H9 (cell line): ENCODE data around the gene IRAK1. TPM values are rescaled to one million over a fixed set of nuclear protein-coding genes. Genes with fewer than 3 reads are reported as not detected.

ENCODE experiments used
- DNase-seq: peaks from one replicate; pipeline ENCODE4 v3.0.0-alpha.2; 2017
- H2AFZ ChIP-seq: one replicate; pipeline ENCODE4 v1.6.1; 2013; ENCODE audit warnings: mild to moderate bottlenecking, low read length, control low read depth, moderate library complexity
- H2AK5ac ChIP-seq: 2 replicates; pipeline ENCODE4 v1.6.1; 2013; ENCODE audit warnings: low read length, control low read depth, mixed read lengths; ENCODE audit not compliant: insufficient read length
- H2BK120ac ChIP-seq: one replicate; pipeline ENCODE4 v1.6.1; 2013; ENCODE audit warnings: low read depth, mild to moderate bottlenecking, low read length, control low read depth, inconsistent platforms; ENCODE audit not compliant: poor library complexity, severe bottlenecking
- H2BK12ac ChIP-seq: 2 replicates; pipeline ENCODE4 v1.6.1; 2013; ENCODE audit warnings: low read length, control low read depth, mixed read lengths, low read depth; ENCODE audit not compliant: insufficient read length
- H2BK15ac ChIP-seq: 2 replicates; pipeline ENCODE4 v1.6.1; 2013; ENCODE audit warnings: low read depth, low read length, control low read depth
- H2BK20ac ChIP-seq: one replicate; pipeline ENCODE4 v1.6.1; 2013; ENCODE audit warnings: low read depth, mild to moderate bottlenecking, low read length, control low read depth, inconsistent platforms; ENCODE audit not compliant: poor library complexity, severe bottlenecking
- H2BK5ac ChIP-seq: 2 replicates; pipeline ENCODE4 v1.6.1; 2013; ENCODE audit warnings: low read length, control low read depth, mixed read lengths; ENCODE audit not compliant: insufficient read length
- H3K14ac ChIP-seq: 2 replicates; pipeline ENCODE4 v1.6.1; 2013; ENCODE audit warnings: low read length, control low read depth; ENCODE audit not compliant: insufficient read depth
- H3K18ac ChIP-seq: 2 replicates; pipeline ENCODE4 v1.6.1; 2013; ENCODE audit warnings: low read depth, mild to moderate bottlenecking, mixed read lengths, low read length, control low read depth; ENCODE audit not compliant: insufficient read length
- H3K23ac ChIP-seq: 2 replicates; pipeline ENCODE4 v1.6.1; 2013; ENCODE audit warnings: low read length, control low read depth, mixed read lengths, low read depth; ENCODE audit not compliant: insufficient read length
- H3K23me2 ChIP-seq: 2 replicates; pipeline ENCODE4 v1.6.1; 2013; ENCODE audit warnings: low read depth, mild to moderate bottlenecking, mixed read lengths, low read length, control low read depth; ENCODE audit not compliant: insufficient read length, poor library complexity, severe bottlenecking
- H3K27ac ChIP-seq: 2 replicates; pipeline ENCODE4 v1.5.1; 2013; ENCODE audit warnings: low read length, control low read depth, mixed read lengths, low read depth; ENCODE audit not compliant: insufficient read length
- H3K27me3 ChIP-seq: 2 replicates; pipeline ENCODE4 v1.6.1; 2013; ENCODE audit warnings: low read length, control low read depth, inconsistent platforms; ENCODE audit not compliant: insufficient read depth
- H3K4ac ChIP-seq: 2 replicates; pipeline ENCODE4 v1.6.1; 2013; ENCODE audit warnings: low read depth, mild to moderate bottlenecking, control low read depth, inconsistent platforms, low read length, moderate library complexity
- H3K4me1 ChIP-seq: 2 replicates; pipeline ENCODE4 v1.6.1; 2013; ENCODE audit warnings: low read length, control low read depth, inconsistent platforms; ENCODE audit not compliant: insufficient read depth
- H3K4me2 ChIP-seq: 2 replicates; pipeline ENCODE4 v1.6.1; 2013; ENCODE audit warnings: low read length, control low read depth, mixed read lengths; ENCODE audit not compliant: insufficient read length, insufficient read depth
- H3K56ac ChIP-seq: 2 replicates; pipeline ENCODE4 v1.6.1; 2013; ENCODE audit warnings: low read depth, mild to moderate bottlenecking, mixed read lengths, low read length, control low read depth; ENCODE audit not compliant: insufficient read length
- H3K79me1 ChIP-seq: 2 replicates; pipeline ENCODE4 v1.6.1; 2013; ENCODE audit warnings: low read depth, mild to moderate bottlenecking, moderate library complexity, low read length, control low read depth, inconsistent platforms; ENCODE audit not compliant: insufficient read depth, poor library complexity, severe bottlenecking
- H3K79me2 ChIP-seq: 2 replicates; pipeline ENCODE4 v1.6.1; 2013; ENCODE audit warnings: low read length, control low read depth, inconsistent platforms; ENCODE audit not compliant: insufficient read depth
- H3K9ac ChIP-seq: 2 replicates; pipeline ENCODE4 v1.6.1; 2013; ENCODE audit warnings: low read length, control low read depth, mixed read lengths; ENCODE audit not compliant: insufficient read length; ENCODE audit errors: extremely low read depth
- H3K9me3 ChIP-seq: one replicate; pipeline ENCODE4 v1.6.1; 2013; ENCODE audit warnings: low read depth, low read length, inconsistent platforms; ENCODE audit not compliant: control insufficient read depth
- H3T11ph ChIP-seq: one replicate; pipeline ENCODE4 v1.6.1; 2013; ENCODE audit warnings: mild to moderate bottlenecking, low read length, control low read depth, inconsistent platforms
- H4K20me1 ChIP-seq: one replicate; pipeline ENCODE4 v1.6.1; 2013; ENCODE audit not compliant: control insufficient read depth, insufficient read length, insufficient read depth
- H4K5ac ChIP-seq: 2 replicates; pipeline ENCODE4 v1.6.1; 2013; ENCODE audit warnings: low read depth, mild to moderate bottlenecking, mixed read lengths, low read length, control low read depth; ENCODE audit not compliant: insufficient read length
- H4K8ac ChIP-seq: replicated peaks from 2 replicates; pipeline ENCODE4 v1.6.1; 2013; ENCODE audit warnings: low read length, control low read depth, mixed read lengths, low read depth; ENCODE audit not compliant: insufficient read length
- H4K91ac ChIP-seq: 2 replicates; pipeline ENCODE4 v1.6.1; 2013; ENCODE audit warnings: low read depth, mild to moderate bottlenecking, moderate library complexity, mixed read lengths, low read length, control low read depth; ENCODE audit not compliant: insufficient read length
- H3K27ac Mint-ChIP-seq, 3 experiments: 2 replicates in 2 of 3; 3 replicates in 1 of 3; pipeline ENCODE4 v1.8.0; 2020 to 2021; ENCODE audit warnings: mixed read lengths in 3 of 3, mild to moderate bottlenecking in 1 of 3, moderate library complexity in 1 of 3
- H3K27me3 Mint-ChIP-seq: 2 replicates; pipeline ENCODE4 v1.8.0; 2021; ENCODE audit warnings: low read depth, mild to moderate bottlenecking, moderate library complexity, mixed read lengths
- H3K36me3 Mint-ChIP-seq, 3 experiments: 2 replicates in 2 of 3; 3 replicates in 1 of 3; pipeline ENCODE4 v1.8.0; 2020 to 2021; ENCODE audit warnings: low read depth in 3 of 3, mixed read lengths in 3 of 3; ENCODE audit not compliant: insufficient read depth in 1 of 3
- H3K4me1 Mint-ChIP-seq, 2 experiments: 2 replicates each; pipeline ENCODE4 v1.8.0; 2020; ENCODE audit warnings: mixed read lengths in 2 of 2
- H3K4me3 Mint-ChIP-seq, 2 experiments: 2 replicates in 1 of 2; 3 replicates in 1 of 2; pipeline ENCODE4 v1.8.0; 2020 to 2021; ENCODE audit warnings: mild to moderate bottlenecking in 2 of 2, mixed read lengths in 2 of 2, moderate library complexity in 1 of 2
- H3K9me3 Mint-ChIP-seq, 2 experiments: 2 replicates in 1 of 2; 3 replicates in 1 of 2; pipeline ENCODE4 v1.8.0; 2020; ENCODE audit warnings: mild to moderate bottlenecking in 2 of 2, mixed read lengths in 2 of 2, moderate library complexity in 1 of 2
- WGBS: extraction: QIAGEN DNeasy Blood & Tissue Kit; methylation state at CpG from one replicate; pipeline ENCODE4 v1.1.7; 2013; ENCODE audit warnings: missing lambda C conversion rate, low lambda C conversion rate, mixed read lengths; ENCODE audit not compliant: insufficient read length; ENCODE audit errors: extremely low coverage; 5-methylcytosine and 5-hydroxymethylcytosine counted together
- total RNA-seq: library from RNA; stranded (reverse); gene quantifications from 2 replicates; pipeline ENCODE4 v1.2.1, GENCODE V29; 2021
- TF ChIP-seq, protein P1 (sequence below): fragments of 200-600 bp; sonication (generic); conservative IDR thresholded peaks from 3 replicates; pipeline ENCODE4 v1.8.0; 2021; ENCODE audit warnings: antibody characterized with exemption, mild to moderate bottlenecking

IRAK1 gene
- total RNA-seq, 1 experiment from 2014 or later: 98.4 TPM

DNA sequence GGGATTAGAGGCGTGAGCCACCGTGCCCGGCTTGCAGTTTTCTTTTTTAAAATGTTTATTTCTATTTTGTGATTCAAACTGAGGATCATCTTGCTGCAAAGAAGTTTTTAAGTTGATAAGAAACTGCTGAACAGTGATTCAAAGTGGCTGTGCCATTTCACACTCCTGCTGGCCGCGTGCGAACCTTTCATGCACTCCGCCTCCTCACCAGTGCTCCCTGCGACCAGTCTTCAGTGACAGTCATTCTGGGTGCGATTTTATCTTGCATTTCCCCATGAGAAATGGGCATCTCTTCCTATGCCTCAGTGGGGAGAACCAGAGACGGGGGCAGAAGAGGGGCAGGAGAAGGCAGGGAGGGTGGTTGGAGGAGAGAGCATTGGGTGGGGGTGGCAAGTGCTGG is 25.7 kb downstream of the IRAK1 start:
- H4K20me1 ChIP-seq: no peaks in the 10 kb centered on the region
- no peak for DNase-seq
- no peak overlapping the region for H4K8ac ChIP-seq
- no peaks in the 10 kb centered on the region for H3K4me1 Mint-ChIP-seq
- H3K27me3 ChIP-seq: no peaks in the 10 kb centered on the region
- no peak overlapping the region for H4K91ac ChIP-seq
- H3K9me3 ChIP-seq: peaks cover 5% of the 10 kb centered on the region
- TF ChIP-seq, protein P1, sequence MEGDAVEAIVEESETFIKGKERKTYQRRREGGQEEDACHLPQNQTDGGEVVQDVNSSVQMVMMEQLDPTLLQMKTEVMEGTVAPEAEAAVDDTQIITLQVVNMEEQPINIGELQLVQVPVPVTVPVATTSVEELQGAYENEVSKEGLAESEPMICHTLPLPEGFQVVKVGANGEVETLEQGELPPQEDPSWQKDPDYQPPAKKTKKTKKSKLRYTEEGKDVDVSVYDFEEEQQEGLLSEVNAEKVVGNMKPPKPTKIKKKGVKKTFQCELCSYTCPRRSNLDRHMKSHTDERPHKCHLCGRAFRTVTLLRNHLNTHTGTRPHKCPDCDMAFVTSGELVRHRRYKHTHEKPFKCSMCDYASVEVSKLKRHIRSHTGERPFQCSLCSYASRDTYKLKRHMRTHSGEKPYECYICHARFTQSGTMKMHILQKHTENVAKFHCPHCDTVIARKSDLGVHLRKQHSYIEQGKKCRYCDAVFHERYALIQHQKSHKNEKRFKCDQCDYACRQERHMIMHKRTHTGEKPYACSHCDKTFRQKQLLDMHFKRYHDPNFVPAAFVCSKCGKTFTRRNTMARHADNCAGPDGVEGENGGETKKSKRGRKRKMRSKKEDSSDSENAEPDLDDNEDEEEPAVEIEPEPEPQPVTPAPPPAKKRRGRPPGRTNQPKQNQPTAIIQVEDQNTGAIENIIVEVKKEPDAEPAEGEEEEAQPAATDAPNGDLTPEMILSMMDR: no peak
- H3K18ac ChIP-seq: no peak overlapping the region
- H2BK5ac ChIP-seq: no peak overlapping the region
- H3K79me1 ChIP-seq: no peaks in the 10 kb centered on the region
- H3K14ac ChIP-seq: no peak overlapping the region
- no peak overlapping the region for H2BK15ac ChIP-seq
- no peak overlapping the region for H2AFZ ChIP-seq
- no peak overlapping the region for H3T11ph ChIP-seq
- H3K4me3 Mint-ChIP-seq: no peak overlapping the region
- H2BK20ac ChIP-seq: no peak overlapping the region
- H3K9me3 Mint-ChIP-seq: peaks cover 78 to 83% of the 10 kb centered on the region in 2 experiments
- peaks cover 2% of the 10 kb centered on the region; the same call in 1 of the 2 replicates for H3K27me3 Mint-ChIP-seq
- no peak overlapping the region for H2BK12ac ChIP-seq
- no peak overlapping the region for H3K56ac ChIP-seq
- no peak overlapping the region for H3K27ac ChIP-seq
- H2BK120ac ChIP-seq: no peak overlapping the region
- no peak overlapping the region for H3K4me2 ChIP-seq
- no peaks in the 10 kb centered on the region for H3K4me1 ChIP-seq
- H3K27ac Mint-ChIP-seq: no peak overlapping the region
- H3K79me2 ChIP-seq: no peaks in the 10 kb centered on the region
- no peak overlapping the region for H2AK5ac ChIP-seq
- peaks cover 5% of the 10 kb centered on the region in 3 experiments; a peak in 5 of 7 replicates for H3K36me3 Mint-ChIP-seq
- H4K5ac ChIP-seq: no peak overlapping the region
- no peak overlapping the region for H3K4ac ChIP-seq
- no peak overlapping the region for H3K9ac ChIP-seq
- H3K23ac ChIP-seq: no peak overlapping the region
- no peaks in the 10 kb centered on the region for H3K23me2 ChIP-seq
- WGBS: no CpG with 5 or more reads among the region's 10 CpGs
